HG02938 (cell line): ENCODE measurements around the gene SHISA7.

ENCODE experiments used
- ATAC-seq: cut with Tn5 transposase; IDR thresholded peaks from one replicate; pipeline ENCODE4 v1.9.1; 2021; ENCODE audit warnings: mild to moderate bottlenecking, moderate library complexity; ENCODE audit not compliant: unreplicated experiment

Gene SHISA7

GRCh38 chr19:55464039-55464661 lies 21.1 kb upstream of the SHISA7 start:
- ATAC-seq = no peak

DNA sequence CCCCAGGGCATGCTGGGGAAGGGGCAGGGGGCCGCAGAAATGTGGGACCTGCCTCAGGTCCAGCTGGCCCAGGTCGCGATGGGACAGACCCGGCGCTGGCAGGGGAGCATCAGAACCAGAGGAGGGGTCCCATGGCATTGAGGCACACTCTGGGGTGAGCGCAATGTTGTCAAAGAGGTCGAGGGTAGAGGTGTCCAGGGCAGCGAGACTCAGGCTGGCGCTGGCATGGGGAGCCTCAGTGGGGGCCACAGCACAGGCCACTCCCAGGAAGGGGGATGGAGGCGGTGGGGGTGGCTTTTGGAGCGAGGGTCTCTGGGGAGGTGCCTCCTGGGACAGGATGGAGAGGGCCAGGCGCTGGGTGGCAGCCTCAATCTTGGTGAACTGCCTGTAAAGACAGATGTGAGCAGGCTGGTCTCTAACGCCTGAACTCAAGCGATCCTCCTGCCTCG lies 20.5 kb upstream of the SHISA7 start:
- no peak for ATAC-seq

DNA sequence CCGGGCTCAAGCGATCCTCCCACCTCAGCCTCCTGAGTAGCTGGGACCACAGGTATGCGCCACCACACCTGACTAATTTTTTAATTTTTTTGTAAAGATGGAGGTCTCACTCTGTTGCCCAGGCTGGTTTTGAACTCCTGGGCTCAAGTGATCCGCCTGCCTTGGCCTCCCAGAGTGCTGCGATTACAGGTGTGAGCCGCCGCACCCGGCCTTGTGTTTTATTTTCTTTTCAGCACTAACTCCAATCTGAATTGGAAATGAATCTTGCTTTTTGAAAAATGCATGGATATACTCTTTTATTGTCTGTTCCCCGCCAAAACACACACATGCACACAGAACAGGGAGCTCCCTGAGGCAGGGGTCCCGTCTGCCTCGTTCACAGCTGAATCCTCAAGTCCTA lies 19.6 kb upstream of the SHISA7 start:
- no peak for ATAC-seq

GRCh38 chr19:55461974-55462626 lies 19.0 kb upstream of the SHISA7 start:
- ATAC-seq = no peak

- peak; percentile 95 for ATAC-seq
Measured at GRCh38 chr19:55461259-55461973, 18.3 kb upstream of the SHISA7 start, which contains the start of gene ISOC2. ISOC2 (minus strand) TSS chr19:55461642; CDS start chr19:55456486, 5,156 bp downstream.

DNA sequence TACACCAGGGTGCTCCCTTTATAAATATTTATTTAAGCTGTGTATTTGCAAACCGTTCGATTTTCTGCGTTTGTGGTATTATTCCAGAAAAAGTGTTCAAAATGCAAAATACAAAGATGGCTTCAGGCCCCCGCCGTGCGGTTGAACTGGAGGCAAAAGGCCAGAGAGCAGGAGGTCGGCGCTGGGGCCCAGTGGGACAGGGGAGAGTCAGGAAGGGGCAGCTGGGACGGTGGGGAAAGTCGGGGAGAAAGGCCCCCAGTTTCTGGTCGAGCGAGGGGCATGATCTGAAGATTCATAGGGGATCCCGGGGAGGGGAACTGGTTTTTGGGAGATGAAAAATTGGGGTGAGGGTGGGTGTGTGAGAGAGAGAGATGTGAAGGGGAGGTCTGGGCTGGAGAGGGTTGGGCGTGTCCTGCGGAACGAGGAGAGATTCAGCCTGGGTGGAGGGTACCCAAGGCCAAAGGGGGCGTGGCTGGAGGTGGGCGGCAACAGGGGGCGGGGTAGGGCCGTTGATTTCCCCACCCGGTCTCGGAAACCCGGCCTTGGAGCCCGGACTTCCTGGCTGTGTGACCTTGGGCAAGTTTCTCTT lies 17.7 kb upstream of the SHISA7 start:
- ATAC-seq = no peak

GRCh38 chr19:55459950-55460657 lies 17.0 kb upstream of the SHISA7 start:
- ATAC-seq = no peak

GRCh38 chr19:55459551-55459949 lies 16.4 kb upstream of the SHISA7 start:
- ATAC-seq = no peak

GRCh38 chr19:55457683-55458457 lies 14.8 kb upstream of the SHISA7 start:
- no peak for ATAC-seq

DNA sequence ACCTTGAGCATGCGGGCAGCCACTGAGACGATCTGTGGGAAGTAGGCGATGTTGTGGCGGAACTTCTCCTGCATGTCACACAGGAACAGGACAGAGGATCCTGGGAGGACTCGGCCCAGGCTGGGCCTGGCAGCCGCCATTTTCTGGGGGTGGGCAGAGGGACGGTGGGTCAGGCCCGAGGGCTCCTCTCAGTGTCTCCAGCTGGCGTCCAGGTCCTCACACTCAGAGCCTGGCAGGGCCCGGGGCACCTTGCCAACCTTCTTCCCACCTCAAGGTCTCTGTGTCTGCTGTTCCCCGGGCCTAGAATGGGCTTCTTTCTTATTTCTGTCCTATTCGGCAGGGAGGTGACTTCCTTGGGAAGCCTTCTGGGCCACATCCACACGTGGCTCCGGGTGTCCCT lies 13.2 kb upstream of the SHISA7 start:
- ATAC-seq = no peak

- no peak for ATAC-seq
Measured at GRCh38 chr19:55455576-55456235, 12.6 kb upstream of the SHISA7 start.

- no peak for ATAC-seq
Measured at GRCh38 chr19:55454787-55455243, 11.7 kb upstream of the SHISA7 start.

- ATAC-seq = no peak
Measured at GRCh38 chr19:55453511-55454260, 10.6 kb upstream of the SHISA7 start.

GRCh38 chr19:55452749-55453346 lies 9.7 kb upstream of the SHISA7 start:
- no peak for ATAC-seq

- ATAC-seq = no peak
Measured at GRCh38 chr19:55451965-55452748, 9.1 kb upstream of the SHISA7 start.

- no peak for ATAC-seq
Measured at GRCh38 chr19:55451163-55451964, 8.3 kb upstream of the SHISA7 start.

GRCh38 chr19:55449469-55449868 lies 6.4 kb upstream of the SHISA7 start:
- ATAC-seq = no peak
